Prostate gland (tissue), 2 donors: Measurements from ENCODE around the gene TOR1A. TPM values are rescaled to one million over a fixed set of nuclear protein-coding genes. Genes with fewer than 3 reads are reported as not detected.
A peak's percentile ranks its signal among the peaks of the same experiment; 100 is the strongest.

Experiments used
- DNase-seq: peaks from one replicate; pipeline ENCODE4 v3.0.0-alpha.2; 2019; ENCODE audit warnings: low spot score
- H3K27ac ChIP-seq, 2 donors: fragments of 200-600 bp; sonication (generic); 2 replicates each; pipeline ENCODE4 v1.5.1; 2017 to 2019
- H3K27me3 ChIP-seq: fragments of 200-600 bp; sonication (generic); replicated peaks from 2 replicates; pipeline ENCODE4 v1.5.1; 2019; ENCODE audit not compliant: insufficient read depth
- H3K36me3 ChIP-seq, 2 donors: fragments of 200-600 bp; sonication (generic); 1 replicate in 1 of 2; 2 replicates in 1 of 2; pipeline versions ENCODE4 v1.5.1 to v1.8.1; 2017 to 2019
- H3K4me1 ChIP-seq: fragments of 200-600 bp; sonication (generic); replicated peaks from 2 replicates; pipeline ENCODE4 v1.5.1; 2019
- H3K4me3 ChIP-seq, 2 donors: fragments of 200-600 bp; sonication (generic); 2 replicates each; pipeline ENCODE4 v1.5.1; 2017 to 2019
- H3K9me3 ChIP-seq: fragments of 200-600 bp; sonication (generic); 2 replicates; pipeline ENCODE4 v1.5.1; 2017
- CTCF ChIP-seq, 4 experiments: fragments of 200-600 bp in 2 of 4; fragments of 450-650 bp in 2 of 4; sonication (generic) in 2 of 4; IDR thresholded peaks; 1 replicate in 3 of 4; 2 replicates in 1 of 4; pipeline ENCODE4 v1.5.1; 2016 to 2019; ENCODE audit warnings: antibody characterized with exemption in 4 of 4, mild to moderate bottlenecking in 2 of 4, moderate library complexity in 2 of 4
- POLR2A ChIP-seq: fragments of 450-650 bp; IDR thresholded peaks from one replicate; pipeline ENCODE4 v1.6.1; 2016; ENCODE audit warnings: antibody characterized with exemption, mild to moderate bottlenecking
- POLR2AphosphoS5 ChIP-seq: sonication (generic); formaldehyde crosslinking; IDR thresholded peaks from one replicate; pipeline ENCODE4 v1.6.1; 2017; ENCODE audit warnings: antibody characterized with exemption
- WGBS: methylation state at CpG from one replicate; pipeline ENCODE4 v1.1.5; 2018; 5-methylcytosine and 5-hydroxymethylcytosine counted together
- intact Hi-C: fragments of 100-400 bp; cut with DNase I; formaldehyde crosslinking; loops from one replicate; pipeline ENCODE4 v1.14.2; 2022
- total RNA-seq, 2 donors: library from RNA; depleted of rRNA; stranded (reverse); fragments of >200 nt; gene quantifications; one replicate each; pipeline ENCODE4 v1.1.0, GENCODE V29; 2016

Gene TOR1A
- total RNA-seq, 2 donors from 2014 or later = 37.1 to 41.2 TPM

- no peaks in the 10 kb centered on the region for H3K9me3 ChIP-seq
- no peaks in the 10 kb centered on the region for H3K36me3 ChIP-seq
- no peaks in the 10 kb centered on the region for H3K4me1 ChIP-seq
- no peak for TF ChIP-seq POLR2A
- TF ChIP-seq CTCF (IDR thresholded peaks at IDR 0.05) = no peak
- no peak for TF ChIP-seq POLR2AphosphoS5
- intact Hi-C loops = loop anchor here (5.0 kb wide), 1 partner anchor 647 kb away; no protein-coding TSS in a partner anchor
- H3K4me3 ChIP-seq = no peak overlapping the region
- WGBS = 91% methylated on average over 7 of the region's 7 CpGs
- H3K27ac ChIP-seq = no peak overlapping the region
- H3K27me3 ChIP-seq = no peaks in the 10 kb centered on the region
- no peak for DNase-seq
These were observed 44.3 kb downstream of the TOR1A start for GRCh38 chr9:129779560-129780190.

GRCh38 chr9:129778469-129778868 is 45.5 kb downstream of the TOR1A start:
- no peak for TF ChIP-seq POLR2A
- TF ChIP-seq CTCF (IDR thresholded peaks at IDR 0.05) = no peak
- no peak for TF ChIP-seq POLR2AphosphoS5
- DNase-seq = no peak
- intact Hi-C loops = no loop called here
- Histone ChIP-seq H3K36me3 (no peaks in the 10 kb centered on the region), H3K4me1 (no peaks in the 10 kb centered on the region), H3K4me3 (no peak overlapping the region), H3K9me3 (no peaks in the 10 kb centered on the region), H3K27me3 (no peaks in the 10 kb centered on the region), H3K27ac (no peak overlapping the region)
- WGBS = 86% methylated on average over 3 of the region's 3 CpGs

DNA sequence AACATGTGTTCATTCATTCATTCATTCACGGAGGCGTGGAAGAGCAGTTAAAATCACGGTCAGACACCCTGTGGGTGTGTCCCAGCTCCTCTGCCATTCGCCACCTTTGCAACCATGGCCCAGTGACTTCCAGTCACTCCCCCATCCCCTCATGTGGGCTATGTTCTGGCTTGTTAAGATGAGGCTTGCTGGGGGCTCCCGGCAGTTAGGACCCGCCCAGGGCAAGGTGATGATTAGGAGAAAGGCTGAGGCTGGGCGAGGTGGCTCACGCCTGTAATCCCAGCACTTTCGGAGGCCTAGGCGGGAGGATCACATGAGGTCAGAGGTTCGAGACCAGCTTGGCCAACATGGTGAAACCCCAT is 46.2 kb downstream of the TOR1A start:
- H3K9me3 ChIP-seq = no peaks in the 10 kb centered on the region
- H3K27me3 ChIP-seq = no peaks in the 10 kb centered on the region
- TF ChIP-seq CTCF (IDR thresholded peaks at IDR 0.05) = no peak
- no peak for TF ChIP-seq POLR2AphosphoS5
- TF ChIP-seq POLR2A = no peak
- H3K27ac ChIP-seq = peak overlapping the region; percentile 14 to 22
- H3K4me3 ChIP-seq = no peak overlapping the region
- intact Hi-C loops = no loop called here
- 64% methylated on average over 11 of the region's 11 CpGs for WGBS
- H3K36me3 ChIP-seq = no peaks in the 10 kb centered on the region
- H3K4me1 ChIP-seq = no peaks in the 10 kb centered on the region
- no peak for DNase-seq

DNA sequence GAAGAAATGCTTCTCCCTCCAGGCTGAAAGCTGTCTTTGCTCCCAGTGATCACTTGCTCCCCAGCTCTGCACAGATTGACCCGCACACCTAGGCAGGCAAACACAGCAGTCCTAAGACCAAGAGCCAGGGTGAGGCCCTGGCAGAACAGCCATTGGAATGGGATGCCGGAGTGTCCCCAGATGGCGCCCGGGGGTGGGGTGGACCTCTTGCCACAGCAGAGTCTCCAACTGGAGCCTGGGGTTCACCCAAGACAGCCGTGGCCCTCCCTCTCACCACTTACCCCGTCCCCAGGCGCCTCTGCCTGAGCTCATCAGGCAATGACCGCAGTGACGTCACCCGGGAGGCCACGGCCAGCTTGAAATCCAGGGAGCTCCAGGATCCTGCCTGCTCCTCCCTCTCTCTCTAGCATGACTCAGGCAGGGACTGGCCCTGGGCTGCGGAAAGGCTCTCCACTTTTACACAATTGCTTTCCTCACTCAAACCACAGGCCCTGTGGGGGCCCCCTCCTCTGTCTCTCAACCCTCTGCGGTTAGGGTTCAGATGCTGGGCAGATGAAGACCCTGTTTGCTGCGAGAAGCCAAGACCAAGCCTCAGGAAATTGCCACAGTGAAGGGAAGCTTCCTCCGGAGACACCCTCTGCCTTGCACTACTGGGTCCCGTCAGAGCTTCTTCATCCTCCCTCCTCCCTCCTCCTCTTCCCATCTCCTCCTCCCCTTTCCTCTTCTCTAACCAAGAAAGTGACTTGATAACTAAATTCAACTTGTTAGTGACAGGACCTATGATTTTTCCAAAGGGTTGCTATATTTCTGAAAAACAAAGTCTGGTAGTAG is 46.8 kb downstream of the TOR1A start:
- Histone ChIP-seq H3K27ac (peak overlapping the region; percentile 22 to 52), H3K36me3 (no peaks in the 10 kb centered on the region), H3K4me3 (no peak overlapping the region), H3K9me3 (no peaks in the 10 kb centered on the region), H3K27me3 (no peaks in the 10 kb centered on the region), H3K4me1 (no peaks in the 10 kb centered on the region)
- 15% methylated on average over 11 of the region's 16 CpGs for WGBS
- intact Hi-C loops = no loop called here
- TF ChIP-seq CTCF (IDR thresholded peaks at IDR 0.05) (no peak), POLR2A (no peak), POLR2AphosphoS5 (peak; percentile 46)
- DNase-seq = peak; percentile 49
